LNCaP clone FGC (cell line): Measurements from ENCODE around the gene PNLDC1.

Source experiments
- DNase-seq: peaks from one replicate; pipeline ENCODE4 v3.0.0-alpha.2; 2011; ENCODE audit warnings: low read depth
- H3K4me3 ChIP-seq: 2 replicates; pipeline ENCODE4 v1.5.1; 2011; ENCODE audit warnings: mild to moderate bottlenecking, low read depth, low read length, control low read depth
- TF ChIP-seq, protein P1 (sequence below): IDR thresholded peaks from 2 replicates; pipeline ENCODE4 v1.5.1; 2012; ENCODE audit warnings: mild to moderate bottlenecking; ENCODE audit not compliant: control insufficient read depth, insufficient read depth; ENCODE audit errors: extremely low read depth

Gene PNLDC1, protein sequence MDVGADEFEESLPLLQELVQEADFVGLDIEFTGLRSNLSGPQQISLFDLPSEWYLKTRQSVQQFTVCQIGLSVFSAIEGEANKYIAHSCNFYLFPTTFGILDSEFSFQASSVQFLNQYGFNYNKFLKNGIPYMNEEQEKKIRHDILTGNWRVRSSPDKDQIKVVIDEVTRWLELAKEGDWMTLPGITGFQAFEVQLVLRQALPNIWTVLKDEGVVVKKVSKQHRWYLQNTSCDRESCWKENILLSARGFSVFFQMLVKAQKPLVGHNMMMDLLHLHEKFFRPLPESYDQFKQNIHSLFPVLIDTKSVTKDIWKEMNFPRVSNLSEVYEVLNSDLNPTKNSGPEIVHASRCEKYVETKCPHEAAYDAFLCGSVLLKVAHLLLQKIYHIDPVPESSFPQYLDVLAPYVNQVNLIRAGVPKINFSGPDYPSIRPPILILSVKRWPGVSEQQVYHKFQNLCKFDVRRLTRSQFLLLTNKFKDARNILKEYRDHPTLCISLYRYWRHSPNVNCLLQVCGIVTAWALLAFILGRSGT

DNA sequence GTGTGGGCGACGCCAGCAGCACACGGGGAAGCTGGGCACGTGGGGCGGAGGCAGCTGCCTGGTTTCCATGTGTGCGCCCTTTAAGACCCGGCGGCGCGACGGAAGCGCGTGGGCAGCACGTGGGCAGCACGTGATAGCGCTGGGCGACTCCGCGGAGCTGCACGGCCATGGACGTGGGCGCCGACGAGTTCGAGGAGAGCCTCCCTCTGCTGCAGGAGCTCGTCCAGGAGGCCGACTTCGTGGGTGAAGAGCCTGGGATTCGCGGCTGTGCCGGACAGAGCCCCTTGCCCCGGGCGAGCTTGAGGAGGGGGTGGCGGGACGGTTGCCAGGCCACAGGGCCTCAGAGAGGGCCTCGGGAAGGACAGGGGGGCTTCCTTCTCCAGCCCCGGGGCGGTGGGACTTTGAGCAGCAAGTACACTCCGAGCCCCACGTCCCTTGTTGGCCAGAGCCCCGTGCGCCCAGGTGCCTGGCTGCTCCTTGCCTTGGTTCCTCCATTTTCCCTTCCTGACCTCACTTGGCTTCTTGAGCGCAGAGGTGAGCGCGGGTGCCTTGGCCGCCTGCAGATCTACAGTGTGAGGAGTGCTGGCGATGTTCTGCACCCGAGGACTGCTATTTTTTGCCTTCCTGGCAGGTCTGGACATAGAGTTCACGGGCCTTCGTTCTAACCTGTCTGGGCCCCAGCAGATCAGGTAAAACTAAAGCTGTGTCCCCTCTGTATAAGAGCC, at the start of gene PNLDC1:
TSS of gene PNLDC1 (plus strand) at position 136 of the 725 bp plus-strand sequence. CDS start at position 168, 32 bp downstream.
- TF ChIP-seq, protein P1, sequence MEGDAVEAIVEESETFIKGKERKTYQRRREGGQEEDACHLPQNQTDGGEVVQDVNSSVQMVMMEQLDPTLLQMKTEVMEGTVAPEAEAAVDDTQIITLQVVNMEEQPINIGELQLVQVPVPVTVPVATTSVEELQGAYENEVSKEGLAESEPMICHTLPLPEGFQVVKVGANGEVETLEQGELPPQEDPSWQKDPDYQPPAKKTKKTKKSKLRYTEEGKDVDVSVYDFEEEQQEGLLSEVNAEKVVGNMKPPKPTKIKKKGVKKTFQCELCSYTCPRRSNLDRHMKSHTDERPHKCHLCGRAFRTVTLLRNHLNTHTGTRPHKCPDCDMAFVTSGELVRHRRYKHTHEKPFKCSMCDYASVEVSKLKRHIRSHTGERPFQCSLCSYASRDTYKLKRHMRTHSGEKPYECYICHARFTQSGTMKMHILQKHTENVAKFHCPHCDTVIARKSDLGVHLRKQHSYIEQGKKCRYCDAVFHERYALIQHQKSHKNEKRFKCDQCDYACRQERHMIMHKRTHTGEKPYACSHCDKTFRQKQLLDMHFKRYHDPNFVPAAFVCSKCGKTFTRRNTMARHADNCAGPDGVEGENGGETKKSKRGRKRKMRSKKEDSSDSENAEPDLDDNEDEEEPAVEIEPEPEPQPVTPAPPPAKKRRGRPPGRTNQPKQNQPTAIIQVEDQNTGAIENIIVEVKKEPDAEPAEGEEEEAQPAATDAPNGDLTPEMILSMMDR: no peak
- H3K4me3 ChIP-seq: no peak within 1 kb of the TSS
- no peak for DNase-seq

DNA sequence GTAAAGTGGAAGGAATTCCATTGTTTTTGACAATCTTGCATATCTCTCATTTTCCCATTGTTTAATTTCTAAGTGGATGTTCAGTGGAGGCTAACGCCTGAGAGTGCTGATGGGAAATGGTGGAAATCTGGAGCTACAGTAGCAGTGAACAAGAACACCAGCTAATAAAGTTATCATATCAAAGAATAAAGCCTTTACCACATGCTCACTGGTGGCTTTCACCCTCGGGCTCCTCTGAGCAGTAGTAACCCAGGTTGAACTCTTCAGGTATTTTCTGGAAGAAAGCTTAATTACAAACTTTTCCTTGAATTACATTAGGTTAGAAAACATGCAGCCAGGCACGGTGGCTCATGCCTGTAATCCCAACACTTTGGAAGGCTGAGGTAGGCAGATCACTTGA, 48.6 kb upstream of the PNLDC1 start:
- H3K4me3 ChIP-seq: no peak overlapping the region
- TF ChIP-seq, protein P1: no peak
- DNase-seq: no peak

DNA sequence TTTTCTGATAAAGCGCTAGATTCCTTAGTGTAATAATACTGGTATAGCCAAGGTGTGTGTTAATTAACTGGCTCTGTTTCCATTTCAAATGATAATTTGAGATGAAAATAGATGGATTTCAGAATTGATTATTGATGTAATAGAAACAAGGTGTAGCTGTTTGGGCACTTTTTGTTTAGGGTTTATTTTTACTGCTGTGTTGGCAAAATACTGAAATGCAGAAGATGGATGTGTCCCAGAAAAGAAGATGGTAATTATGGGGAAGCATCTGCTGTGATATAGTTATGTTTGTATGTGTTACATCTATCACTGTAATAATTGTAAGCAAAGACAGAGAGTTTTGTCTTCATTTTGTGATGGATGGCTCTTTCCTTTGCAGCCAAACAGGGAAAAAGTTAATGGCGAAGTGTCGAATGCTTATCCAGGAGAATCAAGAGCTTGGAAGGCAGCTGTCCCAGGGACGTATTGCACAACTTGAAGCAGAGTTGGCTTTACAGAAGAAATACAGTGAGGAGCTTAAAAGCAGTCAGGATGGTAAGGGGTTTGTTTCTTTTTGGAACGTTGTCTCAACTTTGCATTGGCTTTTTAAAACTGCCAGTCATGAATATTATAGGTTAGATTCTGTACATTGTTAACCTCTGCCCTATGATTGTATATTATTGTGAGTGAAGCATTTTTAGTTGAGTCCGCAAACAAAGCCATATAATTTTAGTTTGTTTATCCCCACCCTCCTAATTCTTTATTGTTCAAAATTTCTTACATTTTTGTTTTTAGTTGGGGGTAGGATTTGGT, 46.8 kb upstream of the PNLDC1 start:
- no peak overlapping the region for H3K4me3 ChIP-seq
- TF ChIP-seq, protein P1: no peak
- no peak for DNase-seq

DNA sequence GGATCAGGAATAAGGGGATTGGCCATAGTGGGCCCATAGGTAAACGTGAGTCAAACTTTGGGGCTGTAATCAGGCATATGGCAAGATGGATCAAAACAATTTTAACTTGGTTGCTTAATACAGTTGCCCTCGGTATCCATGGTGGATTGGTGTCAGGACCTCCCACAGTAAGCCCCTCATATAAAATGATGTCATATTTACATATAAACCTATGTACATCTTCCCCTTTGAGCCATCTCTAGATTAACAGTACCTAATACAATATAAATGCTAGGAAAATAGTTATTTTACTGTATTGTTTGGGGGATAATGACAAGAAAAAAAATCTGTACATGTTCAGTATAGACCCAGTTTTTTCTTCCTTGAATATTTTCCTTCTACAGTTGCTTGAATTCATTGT, 45.7 kb upstream of the PNLDC1 start:
- no peak overlapping the region for H3K4me3 ChIP-seq
- DNase-seq: no peak
- TF ChIP-seq, protein P1: no peak

DNA sequence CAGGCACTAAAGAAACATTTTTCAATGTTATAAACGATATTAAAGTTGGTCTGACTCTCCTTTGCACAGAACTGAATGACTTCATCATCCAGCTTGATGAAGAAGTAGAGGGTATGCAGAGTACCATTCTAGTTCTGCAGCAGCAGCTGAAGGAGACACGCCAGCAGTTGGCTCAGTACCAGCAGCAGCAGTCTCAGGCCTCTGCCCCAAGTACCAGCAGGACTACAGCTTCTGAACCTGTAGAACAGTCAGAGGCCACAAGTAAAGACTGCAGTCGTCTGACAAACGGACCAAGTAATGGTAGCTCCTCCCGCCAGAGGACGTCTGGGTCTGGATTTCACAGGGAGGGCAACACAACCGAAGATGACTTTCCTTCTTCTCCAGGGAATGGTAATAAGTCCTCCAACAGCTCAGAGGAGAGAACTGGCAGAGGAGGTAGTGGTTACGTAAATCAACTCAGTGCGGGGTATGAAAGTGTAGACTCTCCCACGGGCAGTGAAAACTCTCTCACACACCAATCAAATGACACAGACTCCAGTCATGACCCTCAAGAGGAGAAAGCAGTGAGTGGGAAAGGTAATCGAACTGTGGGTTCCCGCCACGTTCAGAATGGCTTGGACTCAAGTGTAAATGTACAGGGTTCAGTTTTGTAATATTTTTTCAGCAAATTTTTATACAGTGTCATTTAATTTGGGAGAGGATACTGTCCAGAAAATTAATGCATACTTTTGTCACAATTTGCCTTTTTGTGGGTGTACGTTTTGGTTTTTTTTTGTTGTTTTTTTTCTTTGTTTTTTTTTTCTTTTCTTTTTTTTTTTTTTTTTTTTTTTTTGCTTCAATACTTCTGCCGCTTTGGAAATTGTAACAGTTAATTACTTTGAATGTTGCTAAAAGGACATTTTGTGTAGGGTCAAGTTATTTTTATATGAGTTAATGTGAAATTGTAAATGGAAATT, 44.8 kb upstream of the PNLDC1 start:
- no peak for DNase-seq
- TF ChIP-seq, protein P1: no peak
- no peak overlapping the region for H3K4me3 ChIP-seq
